Measurements from ENCODE around the gene CYP4F2. TPM values are rescaled to one million over a fixed set of nuclear protein-coding genes. Genes with fewer than 3 reads are reported as not detected.

CYP4F2 gene
- total and polyA plus RNA-seq, 9 of the 15 experiments (the other 6 are each of a cell fraction or from before 2014, with no cell fraction given), result 0.10 to 0.56 (median 0.32) TPM; not detected in 2

DNA sequence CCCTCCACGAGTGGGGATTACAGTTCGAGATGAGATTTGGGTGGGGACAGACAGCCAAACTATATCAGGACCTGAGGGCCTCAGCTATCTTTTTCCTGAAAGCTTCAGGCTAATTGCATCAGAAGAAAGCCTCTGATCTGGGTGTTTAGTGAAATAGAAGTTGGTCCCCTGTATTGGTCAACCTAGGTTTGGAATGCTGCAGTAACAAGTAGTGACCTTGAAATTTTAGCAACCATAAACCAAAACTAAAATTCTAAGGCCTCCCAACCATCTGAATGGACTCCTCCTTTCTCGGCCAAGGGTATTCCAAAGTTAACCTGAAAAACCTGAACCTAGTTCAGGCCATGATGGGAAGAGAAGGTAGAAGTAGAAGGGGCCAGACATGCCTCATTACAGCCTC is 47.5 kb downstream of the CYP4F2 start:
- POLR2A ChIA-PET, result interaction anchor here (0.6 kb wide), 1 partner anchor 71 kb away, joined by 3 read pairs; no protein-coding TSS in a partner anchor
- BruUV-seq (replicated peaks), result no TSS peak

More for the DNA sequence above, 47.5 kb downstream of the CYP4F2 start:
- FAIRE-seq (no peak), DNase-seq (ENCODE audit: extremely low read depth in 1 of 4, low spot score in 3 of 4) (no peak), ATAC-seq (no peak)
- H2AFZ ChIP-seq (ENCODE audit: low read depth, low read length), result no peak overlapping the region
- no peaks in the 10 kb centered on the region for H4K20me1 ChIP-seq (replicated peaks; ENCODE audit: control insufficient read depth, insufficient read depth, low read length)
- no peak overlapping the region for H3K27ac ChIP-seq (ENCODE audit: extremely low read depth, low read depth, low read length)
- H3K4me3 ChIP-seq, result no peak overlapping the region
- no peaks in the 10 kb centered on the region for H3K9me3 ChIP-seq (replicated peaks; ENCODE audit: control insufficient read depth, insufficient read depth, low read depth, low read length)
- in situ Hi-C loops (cut with MboI), result no loop called here
- H3K36me3 ChIP-seq (ENCODE audit: control insufficient read depth, insufficient read depth, low read length), result no peaks in the 10 kb centered on the region
- no peaks in the 10 kb centered on the region for H3K9me1 ChIP-seq (ENCODE audit: control insufficient read depth, insufficient read depth, low read length)
- TF ChIP-seq GABPB1 (CRISPR knock-in tag; IDR thresholded peaks at IDR 0.05) (no peak), ZNF12 (CRISPR knock-in tag; IDR thresholded peaks at IDR 0.05) (peak; percentile 91), ZC3H8 (IDR thresholded peaks at IDR 0.05) (no peak)
- TF ChIP-seq, protein P1, sequence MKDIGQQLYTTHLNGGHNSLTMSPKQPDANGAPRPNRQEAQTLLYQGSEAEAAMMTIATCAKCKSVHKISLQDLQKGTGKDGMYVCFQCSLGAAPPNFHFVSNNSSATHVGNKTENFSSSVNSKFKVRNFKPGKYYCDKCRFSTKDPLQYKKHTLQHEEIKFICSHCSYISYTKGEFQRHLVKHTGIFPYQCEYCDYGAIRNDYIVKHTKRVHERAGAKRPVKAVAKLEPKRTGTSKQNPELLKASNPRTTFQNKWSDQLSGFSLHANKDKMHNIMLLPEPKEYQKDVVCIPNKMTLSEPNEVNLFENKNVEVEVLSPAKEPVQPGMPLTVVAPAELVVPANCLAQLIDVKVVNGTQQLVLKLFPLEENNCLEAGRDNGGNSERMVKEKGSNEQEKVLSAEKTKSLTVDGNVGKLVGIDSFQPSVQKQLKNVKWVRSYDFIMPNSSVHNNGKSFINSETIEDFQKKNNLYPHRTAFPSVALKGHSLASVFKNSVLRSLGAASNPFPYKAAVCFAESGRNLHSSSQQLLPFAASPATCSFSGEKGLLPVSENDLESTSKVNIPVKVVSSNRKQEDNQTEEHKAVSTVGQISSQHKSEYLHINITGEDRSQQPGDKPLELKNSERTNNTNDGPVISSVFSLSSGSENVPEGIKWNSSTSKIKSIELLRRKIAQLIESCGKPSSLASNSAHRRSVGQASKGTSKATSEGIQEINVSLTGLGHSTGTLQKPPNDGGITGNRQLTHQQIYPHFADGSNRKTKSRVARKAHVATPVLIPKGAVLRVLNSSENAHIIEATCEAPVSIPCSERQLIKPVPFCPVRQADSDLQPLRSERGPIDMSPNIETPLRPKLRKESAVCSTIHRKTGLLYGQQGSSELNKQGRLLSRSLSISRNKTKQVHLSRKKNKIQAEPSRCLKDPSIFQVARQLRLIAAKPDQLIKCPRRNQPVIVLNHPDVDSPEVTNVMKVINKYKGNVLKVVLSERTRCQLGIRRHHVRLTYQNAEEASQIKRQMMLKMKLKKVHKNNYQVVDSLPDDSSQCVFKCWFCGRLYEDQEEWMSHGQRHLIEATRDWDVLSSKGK (CRISPR knock-in tag; IDR thresholded peaks at IDR 0.05), result no peak
- TF ChIP-seq, protein P2, sequence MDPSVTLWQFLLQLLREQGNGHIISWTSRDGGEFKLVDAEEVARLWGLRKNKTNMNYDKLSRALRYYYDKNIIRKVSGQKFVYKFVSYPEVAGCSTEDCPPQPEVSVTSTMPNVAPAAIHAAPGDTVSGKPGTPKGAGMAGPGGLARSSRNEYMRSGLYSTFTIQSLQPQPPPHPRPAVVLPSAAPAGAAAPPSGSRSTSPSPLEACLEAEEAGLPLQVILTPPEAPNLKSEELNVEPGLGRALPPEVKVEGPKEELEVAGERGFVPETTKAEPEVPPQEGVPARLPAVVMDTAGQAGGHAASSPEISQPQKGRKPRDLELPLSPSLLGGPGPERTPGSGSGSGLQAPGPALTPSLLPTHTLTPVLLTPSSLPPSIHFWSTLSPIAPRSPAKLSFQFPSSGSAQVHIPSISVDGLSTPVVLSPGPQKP (CRISPR knock-in tag; IDR thresholded peaks at IDR 0.05), result no peak
- H3K79me2 ChIP-seq (ENCODE audit: control insufficient read depth, insufficient read depth, low read length), result no peaks in the 10 kb centered on the region
- WGBS (ENCODE audit: insufficient coverage, low coverage, missing lambda C conversion rate), result 22% methylated on average over 3 of the region's 3 CpGs
- CTCF ChIA-PET (ENCODE audit: low intra/inter-chr PET ratio), result no interaction called here
- H3K4me2 ChIP-seq (ENCODE audit: insufficient read depth, low read length), result no peak overlapping the region
- intact Hi-C loops (cut with micrococcal nuclease), result no loop called here
- H3K27me3 ChIP-seq (ENCODE audit: control insufficient read depth in 2 of 2, insufficient read depth in 2 of 2, low read length in 2 of 2), result no peaks in the 10 kb centered on the region
- no peak overlapping the region for H3K9ac ChIP-seq (ENCODE audit: insufficient read depth in 1 of 2, low read depth in 2 of 2, low read length in 2 of 2)
- H3K4me1 ChIP-seq (replicated peaks in 1 of 2; ENCODE audit: control insufficient read depth in 2 of 2, insufficient read depth in 2 of 2, low read length in 2 of 2), result peaks cover 3 to 4% of the 10 kb centered on the region in 2 experiments; a peak in 3 of 5 replicates

Measured in K562 (cell line).